ENCODE data around the gene SMCO3. TPM values are rescaled to one million over a fixed set of nuclear protein-coding genes. Genes with fewer than 3 reads are reported as not detected.

The SMCO3 gene
- total RNA-seq, 1 experiment from 2014 or later = not detected

GRCh38 chr12:14836336-14837210 is 22.6 kb upstream of the SMCO3 start:
- no TSS peak for BruUV-seq (replicated peaks)
- Histone ChIP-seq H3K9ac (ENCODE audit: low read length) (no peak overlapping the region), H3K27me3 (ENCODE audit: insufficient read depth, low read length) (no peaks in the 10 kb centered on the region), H3K79me2 (ENCODE audit: insufficient read depth, low read length) (no peaks in the 10 kb centered on the region), H3K9me3 (ENCODE audit: control insufficient read depth in 1 of 2, insufficient read depth in 1 of 2, low read depth in 1 of 2, low read length in 2 of 2) (no peaks in the 10 kb centered on the region), H3K4me1 (ENCODE audit: control insufficient read depth in 1 of 2, insufficient read depth in 2 of 2, low read length in 2 of 2) (peaks cover 0 to 15% of the 10 kb centered on the region in 2 experiments; a peak in 2 of 4 replicates), H2AFZ (ENCODE audit: low read depth, low read length, poor library complexity, severe bottlenecking) (no peak overlapping the region), H3K4me3 (replicated peaks in 1 of 2; ENCODE audit: low read depth in 1 of 2, low read length in 2 of 2) (no peak overlapping the region), H3K4me2 (ENCODE audit: low read length) (peak overlapping the region; percentile 38), H4K20me1 (ENCODE audit: insufficient read depth) (no peaks in the 10 kb centered on the region), H3K36me3 (ENCODE audit: control insufficient read depth in 1 of 2, insufficient read depth in 2 of 2, low read length in 2 of 2) (no peaks in the 10 kb centered on the region), H3K27ac (ENCODE audit: low read depth, low read length) (no peak overlapping the region), H3K9me2 (ENCODE audit: insufficient read depth) (no peaks in the 10 kb centered on the region)
- intact Hi-C loops (cut with micrococcal nuclease) = no loop called here
- peak; percentile 84 for ATAC-seq
- DNase-seq (ENCODE audit: low read depth, low spot score) = no peak
- RAD21 ChIA-PET (ENCODE audit: low non-redundant PET in 1 of 2, low total read pairs in 2 of 2, uncharacterized antibody in 2 of 2, unreplicated experiment in 2 of 2) = no interaction called here
- POLR2A ChIA-PET = no interaction called here
- CTCF ChIA-PET = no interaction called here
- TF ChIP-seq EZH2phosphoT487 (IDR thresholded peaks at IDR 0.05; ENCODE audit: borderline replicate concordance) (no peak), TCF7L2 (IDR thresholded peaks at IDR 0.05; ENCODE audit: borderline replicate concordance, extremely low read depth, insufficient read depth, insufficient read length) (peak; percentile 35), SRF (IDR thresholded peaks at IDR 0.05; ENCODE audit: low read depth) (no peak), ELF1 (IDR thresholded peaks at IDR 0.05; ENCODE audit: borderline replicate concordance, low read depth) (no peak), EZH2 (IDR thresholded peaks at IDR 0.05) (no peak), FOSL1 (IDR thresholded peaks at IDR 0.05; ENCODE audit: low read depth) (peak; percentile 66), EGR1 (IDR thresholded peaks at IDR 0.05; ENCODE audit: low read depth) (no peak), ATF3 (IDR thresholded peaks at IDR 0.05) (peak; percentile 66; the same call in 1 of the 2 replicates), SP1 (IDR thresholded peaks at IDR 0.05; ENCODE audit: low read depth) (no peak; the same call in 1 of the 2 replicates), CBX3 (IDR thresholded peaks at IDR 0.05; ENCODE audit: low read depth) (0 out of 2 replicates have a peak, but pooled peaks have one; percentile 45), SIN3A (IDR thresholded peaks at IDR 0.05; ENCODE audit: low read depth) (no peak), POLR2AphosphoS5 (IDR thresholded peaks at IDR 0.05; ENCODE audit: low read depth, low read length) (no peak), REST (IDR thresholded peaks at IDR 0.05; ENCODE audit: low read depth) (no peak), RAD21 (IDR thresholded peaks at IDR 0.05; ENCODE audit: low read depth) (no peak), CTCF (IDR thresholded peaks at IDR 0.05 in 2 of 3, conservative IDR thresholded peaks at IDR 0.05 in 1 of 3; ENCODE audit: borderline replicate concordance in 1 of 3, insufficient read depth in 1 of 3, low read depth in 2 of 3, low read length in 2 of 3) (no peak), POLR2A (IDR thresholded peaks at IDR 0.05; ENCODE audit: borderline replicate concordance, extremely low read depth, insufficient read depth, insufficient read length) (no peak), MAX (IDR thresholded peaks at IDR 0.05) (no peak), JUND (IDR thresholded peaks at IDR 0.05) (peak; percentile 45), ZNF274 (IDR thresholded peaks at IDR 0.05; ENCODE audit: low read depth, low read length) (no peak)
